ENCODE measurements around the gene EML4.

Gene EML4

DNA sequence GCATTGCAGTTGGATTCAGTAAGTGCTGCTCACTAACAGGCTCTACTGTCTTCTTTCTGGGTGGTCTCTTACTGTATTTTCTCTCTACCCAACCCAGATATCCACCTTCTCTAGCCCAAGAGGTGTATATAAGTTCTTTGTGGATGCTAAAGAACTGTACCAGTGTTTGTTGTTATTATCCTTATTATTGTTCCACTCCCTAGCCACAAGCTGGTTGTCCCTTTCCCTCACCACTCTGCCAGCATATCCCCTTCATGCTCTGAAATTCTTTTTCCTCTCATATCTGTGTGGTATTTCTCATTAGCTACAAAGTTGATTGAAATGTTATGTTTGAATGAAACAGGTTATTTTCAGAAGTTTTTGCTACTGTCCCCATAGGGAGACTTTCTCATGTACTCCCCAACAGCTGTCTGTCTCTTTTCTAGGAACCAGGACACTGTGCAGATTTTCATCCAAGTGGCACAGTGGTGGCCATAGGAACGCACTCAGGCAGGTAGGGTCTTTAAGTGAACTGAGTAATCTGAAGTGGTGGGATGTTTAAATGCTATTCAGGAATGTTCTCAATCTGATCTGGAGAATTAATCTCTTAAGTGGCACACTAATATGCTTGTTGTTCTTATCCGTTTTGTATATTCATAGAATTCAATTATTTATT lies 135.0 kb downstream of the EML4 start:
- intact Hi-C loops (cut with DNase I; ENCODE audit: low total_unique reads): no loop called here
- Histone ChIP-seq H3K4me3 (no peak overlapping the region), H3K27me3 (no peaks in the 10 kb centered on the region), H3K4me1 (no peaks in the 10 kb centered on the region), H3K9me3 (no peaks in the 10 kb centered on the region), H3K27ac (no peak overlapping the region), H3K36me3 (peaks cover 26 to 44% (median 42%) of the 10 kb centered on the region in 3 donors)
- DNase-seq: no peak
- no peak for TF ChIP-seq CTCF (IDR thresholded peaks at IDR 0.05)

DNA sequence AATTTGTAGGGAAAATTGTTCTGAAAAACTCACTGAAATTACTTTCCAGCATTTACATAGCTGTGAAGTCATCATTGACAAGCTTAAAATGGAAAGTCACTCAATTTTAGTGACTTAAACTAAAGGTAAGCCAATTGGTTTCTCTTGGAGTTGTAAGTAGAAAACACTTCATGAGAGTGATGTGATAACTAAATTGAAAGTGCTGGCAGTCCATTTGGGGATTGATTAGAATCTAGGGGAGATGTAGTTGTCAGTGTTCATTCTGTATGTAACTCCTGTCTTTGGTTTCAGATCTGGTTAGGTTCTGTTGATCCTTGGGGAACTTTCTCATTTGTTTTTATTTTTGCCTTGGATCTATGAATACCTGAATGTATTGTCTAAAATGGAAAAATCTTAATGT lies 138.0 kb downstream of the EML4 start:
- intact Hi-C loops (cut with DNase I; ENCODE audit: low total_unique reads): no loop called here
- H3K36me3 ChIP-seq: peaks cover 26 to 42% (median 41%) of the 10 kb centered on the region in 3 donors
- DNase-seq: no peak
- H3K4me3 ChIP-seq: no peak overlapping the region
- no peaks in the 10 kb centered on the region for H3K9me3 ChIP-seq
- H3K27me3 ChIP-seq: no peaks in the 10 kb centered on the region
- TF ChIP-seq CTCF (IDR thresholded peaks at IDR 0.05): no peak
- no peak overlapping the region for H3K27ac ChIP-seq
- H3K4me1 ChIP-seq: no peaks in the 10 kb centered on the region

DNA sequence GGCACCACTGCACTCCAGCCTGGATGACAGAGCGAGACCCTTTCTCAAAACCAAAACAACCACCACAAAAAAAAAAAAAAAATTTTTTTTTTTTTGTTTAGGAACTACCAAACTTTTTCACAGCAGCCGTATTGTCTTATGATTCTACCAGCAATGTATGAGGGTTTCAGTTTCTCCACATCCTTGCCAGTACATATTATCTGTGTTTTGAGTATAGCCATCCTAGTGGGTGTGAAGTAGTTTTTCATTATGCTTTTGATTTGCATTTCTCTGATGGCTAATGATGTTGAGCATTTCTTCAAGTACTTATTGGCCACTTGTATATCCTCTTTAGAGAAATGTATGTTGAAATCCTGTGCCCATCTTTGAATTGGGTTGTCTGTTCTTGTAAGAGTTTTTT lies 140.2 kb downstream of the EML4 start:
- peaks cover 10 to 22% (median 21%) of the 10 kb centered on the region in 3 donors for H3K36me3 ChIP-seq
- TF ChIP-seq CTCF (IDR thresholded peaks at IDR 0.05): no peak
- H3K27me3 ChIP-seq: no peaks in the 10 kb centered on the region
- DNase-seq: no peak
- no peak overlapping the region for H3K27ac ChIP-seq
- intact Hi-C loops (cut with DNase I; ENCODE audit: low total_unique reads): no loop called here
- no peaks in the 10 kb centered on the region for H3K9me3 ChIP-seq
- H3K4me1 ChIP-seq: no peaks in the 10 kb centered on the region
- H3K4me3 ChIP-seq: no peak overlapping the region

GRCh38 chr2:42310007-42310515 lies 140.9 kb downstream of the EML4 start:
- Histone ChIP-seq H3K9me3 (no peaks in the 10 kb centered on the region), H3K27me3 (no peaks in the 10 kb centered on the region), H3K36me3 (peaks cover 3 to 16% (median 15%) of the 10 kb centered on the region in 3 donors), H3K27ac (no peak overlapping the region), H3K4me3 (no peak overlapping the region), H3K4me1 (no peaks in the 10 kb centered on the region)
- intact Hi-C loops (cut with DNase I; ENCODE audit: low total_unique reads): no loop called here
- no peak for DNase-seq
- TF ChIP-seq CTCF (IDR thresholded peaks at IDR 0.05): no peak

- intact Hi-C loops (cut with DNase I; ENCODE audit: low total_unique reads): no loop called here
- Histone ChIP-seq H3K9me3 (no peaks in the 10 kb centered on the region), H3K36me3 (peaks cover 6 to 28% (median 13%) of the 10 kb centered on the region in 3 donors), H3K4me1 (no peaks in the 10 kb centered on the region), H3K4me3 (no peak overlapping the region), H3K27me3 (no peaks in the 10 kb centered on the region), H3K27ac (no peak overlapping the region)
- no peak for DNase-seq
- TF ChIP-seq CTCF (IDR thresholded peaks at IDR 0.05): no peak
Observed at GRCh38 chr2:42312106-42312505, 143.0 kb downstream of the EML4 start.
